Activated T-helper 2 cell treated with anti-CD3 and anti-CD28 coated beads, Interferon-gamma antibody, Interleukin-2, Interleukin-4, amounts not matched to agents 10 μg/mL and 5 μg/mL and 100 μg/mL, durations not matched to agents 14 hours and 24 hours and 36 hours (primary cell): ENCODE measurements around the gene ATF1. TPM values are rescaled to one million over a fixed set of nuclear protein-coding genes. Genes with fewer than 3 reads are reported as not detected.
"Not testable (repeated sequence)": the region's sequence is repeated elsewhere in the genome, so short reads cannot be mapped to it uniquely, and the experiment has no call there.

ENCODE experiments used
- DNase-seq: peaks from one replicate; pipeline ENCODE4 v3.0.0; 2021; ENCODE audit warnings: low spot score
- H3K27ac Mint-ChIP-seq: one replicate; pipeline ENCODE4 v1.8.0; 2021; ENCODE audit warnings: mixed read lengths
- H3K27me3 Mint-ChIP-seq: one replicate; pipeline ENCODE4 v1.8.0; 2021; ENCODE audit warnings: low read depth, mixed read lengths
- H3K36me3 Mint-ChIP-seq: one replicate; pipeline ENCODE4 v1.8.0; 2021; ENCODE audit warnings: low read depth, mixed read lengths
- H3K4me1 Mint-ChIP-seq: one replicate; pipeline ENCODE4 v1.8.0; 2021; ENCODE audit warnings: low read depth, mixed read lengths
- H3K4me3 Mint-ChIP-seq: one replicate; pipeline ENCODE4 v1.8.0; 2021; ENCODE audit warnings: low read depth, mild to moderate bottlenecking, moderate library complexity, mixed read lengths
- H3K9me3 Mint-ChIP-seq: one replicate; pipeline ENCODE4 v1.8.0; 2021; ENCODE audit warnings: mixed read lengths
- intact Hi-C: fragments of 100-400 bp; cut with micrococcal nuclease; formaldehyde crosslinking; loops from one replicate; pipeline ENCODE4 v1.15.1; 2023
- total RNA-seq: library from RNA; stranded (reverse); gene quantifications from 2 replicates; pipeline ENCODE4 v1.2.3, GENCODE V29; 2022

ATF1 gene
- total RNA-seq, 1 donor from 2014 or later: 63.0 TPM

DNA sequence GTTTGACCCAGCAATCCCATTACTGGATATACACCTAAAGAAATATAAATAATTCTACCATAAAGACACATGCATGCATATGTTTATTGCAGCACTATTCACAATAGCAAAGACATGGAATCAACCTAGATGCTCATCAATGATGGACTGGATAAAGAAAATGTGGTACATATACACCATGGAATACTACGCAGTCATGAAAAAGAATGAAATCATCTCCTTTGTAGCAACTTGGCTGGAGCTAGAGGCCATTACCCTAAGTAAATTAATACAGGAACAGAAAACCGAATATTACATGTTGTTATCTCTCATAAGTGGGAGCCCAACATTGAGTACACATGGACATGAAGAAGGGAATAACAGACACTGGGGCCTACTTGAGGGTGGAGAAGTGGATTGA is 91.8 kb downstream of the ATF1 start:
- H3K27ac Mint-ChIP-seq, H3K4me1 Mint-ChIP-seq, intact Hi-C loops, DNase-seq, H3K9me3 Mint-ChIP-seq, H3K36me3 Mint-ChIP-seq, H3K4me3 Mint-ChIP-seq: not testable (repeated sequence)
- peaks cover 24% of the 10 kb centered on the region for H3K27me3 Mint-ChIP-seq

DNA sequence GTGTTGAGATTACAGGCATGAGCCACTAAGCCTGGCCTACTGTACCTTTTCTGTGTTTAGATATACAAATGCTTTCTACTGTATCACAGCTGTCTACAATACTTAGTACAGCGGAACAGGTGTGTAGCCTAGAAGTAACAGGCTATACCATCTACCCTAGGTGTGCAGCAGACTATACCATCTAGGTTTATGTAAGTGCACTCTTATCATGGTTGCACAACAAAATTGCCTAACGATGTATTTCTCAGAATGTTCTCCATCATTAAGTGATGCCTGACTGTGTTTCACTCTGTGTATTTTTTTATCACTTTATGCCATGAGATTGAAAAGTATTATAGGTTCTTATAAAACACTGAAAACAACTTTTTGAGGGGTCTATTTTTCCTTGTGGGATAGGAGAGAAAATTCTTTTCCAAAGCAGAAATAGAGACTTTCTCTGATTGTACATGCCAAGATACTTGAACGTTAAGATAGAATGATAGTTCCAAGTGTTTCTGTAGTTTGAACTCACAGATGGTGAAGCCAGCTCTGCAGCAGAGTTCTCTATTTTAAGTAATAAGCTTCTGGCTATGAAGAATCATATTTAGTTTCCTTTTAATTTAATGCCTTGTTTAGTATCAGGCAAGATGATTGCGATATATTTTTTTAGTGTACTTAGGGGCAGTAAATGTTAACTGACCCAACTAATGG is 95.9 kb downstream of the ATF1 start:
- Mint-ChIP-seq H3K4me1 (no peaks in the 10 kb centered on the region), H3K27ac (no peak overlapping the region), H3K4me3 (no peak overlapping the region), H3K9me3 (peaks cover 5% of the 10 kb centered on the region), H3K27me3 (peaks cover 2% of the 10 kb centered on the region), H3K36me3 (no peaks in the 10 kb centered on the region)
- intact Hi-C loops: no loop called here
- no peak for DNase-seq

DNA sequence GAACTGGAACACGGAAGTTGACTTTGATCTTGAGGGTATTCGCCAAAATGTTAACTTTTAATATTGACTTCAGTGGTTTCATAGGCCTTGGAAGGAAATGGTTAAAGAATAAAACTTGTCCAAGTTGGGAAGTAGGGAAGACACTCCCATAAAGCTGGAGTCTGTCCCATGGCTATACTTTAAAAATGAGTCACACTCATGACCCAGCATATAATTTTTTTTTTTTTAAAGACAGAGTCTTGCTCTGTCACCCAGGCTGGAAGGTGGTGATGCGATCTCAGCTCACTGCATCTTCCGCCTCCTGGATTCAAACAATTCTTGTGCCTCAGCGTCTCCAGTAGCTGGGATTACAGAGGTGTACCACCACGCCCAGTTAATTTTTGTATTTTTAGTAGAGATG is 98.4 kb downstream of the ATF1 start:
- Mint-ChIP-seq H3K4me3 (no peak overlapping the region), H3K27ac (no peak overlapping the region), H3K4me1 (no peaks in the 10 kb centered on the region), H3K27me3 (peaks cover 2% of the 10 kb centered on the region), H3K36me3 (peaks cover 4% of the 10 kb centered on the region), H3K9me3 (peaks cover 21% of the 10 kb centered on the region)
- intact Hi-C loops: no loop called here
- DNase-seq: no peak

DNA sequence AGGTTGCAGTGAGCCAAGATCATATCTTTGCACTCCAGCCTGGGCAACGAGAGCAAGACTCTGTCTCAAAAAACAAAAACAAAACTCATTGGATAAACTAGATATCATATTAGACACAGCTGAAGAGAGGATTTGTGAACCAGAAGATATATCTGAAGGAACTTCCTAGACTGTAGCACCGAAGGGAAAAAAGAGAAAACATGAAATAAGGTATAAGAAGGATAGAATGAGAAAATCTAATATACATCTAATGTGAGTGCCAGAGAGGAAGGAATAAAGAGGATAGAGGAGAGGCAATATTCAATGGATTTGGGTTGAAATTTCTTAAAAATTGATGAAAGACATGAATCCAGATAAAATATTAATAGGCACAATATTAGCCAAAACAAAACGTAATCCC is 101.4 kb downstream of the ATF1 start:
- Mint-ChIP-seq H3K4me1 (peaks cover 7% of the 10 kb centered on the region), H3K9me3 (peaks cover 31% of the 10 kb centered on the region), H3K27ac (no peak overlapping the region), H3K36me3 (peaks cover 9% of the 10 kb centered on the region), H3K27me3 (no peaks in the 10 kb centered on the region), H3K4me3 (no peak overlapping the region)
- DNase-seq: no peak
- intact Hi-C loops: no loop called here

DNA sequence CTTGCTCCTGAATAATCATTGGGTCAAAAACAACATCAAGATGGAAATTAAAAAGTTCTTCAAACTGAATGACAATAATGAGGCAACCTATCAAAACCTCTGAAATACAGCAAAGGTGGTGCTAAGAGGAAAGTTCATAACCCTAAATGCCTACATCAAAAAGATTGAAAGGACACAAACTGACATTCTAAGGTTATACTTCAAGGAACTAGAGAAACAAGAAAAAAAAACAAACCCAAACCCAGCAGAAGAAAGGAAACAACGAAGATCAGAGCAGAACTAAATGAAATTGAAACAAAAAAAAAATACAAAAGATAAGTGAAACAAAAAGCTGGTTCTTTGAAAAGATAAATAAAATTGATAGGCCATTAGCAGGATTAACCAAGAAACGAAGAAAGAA is 105.0 kb downstream of the ATF1 start:
- peaks cover 31% of the 10 kb centered on the region for H3K9me3 Mint-ChIP-seq
- H3K27ac Mint-ChIP-seq, H3K4me3 Mint-ChIP-seq, H3K27me3 Mint-ChIP-seq, H3K36me3 Mint-ChIP-seq, H3K4me1 Mint-ChIP-seq, intact Hi-C loops, DNase-seq: not testable (repeated sequence)

Other genes with a start within 250 kb of the ATF1 start
- not detected in 2 replicates for gene TMPRSS12, start 78.8 kb downstream of the ATF1 start, total RNA-seq
- not detected in 2 replicates for gene HIGD1C, start 188.4 kb downstream of the ATF1 start, total RNA-seq